ENCODE data around the gene PLA2G2F. TPM values are rescaled to one million over a fixed set of nuclear protein-coding genes. Genes with fewer than 3 reads are reported as not detected.

Gene PLA2G2F, protein sequence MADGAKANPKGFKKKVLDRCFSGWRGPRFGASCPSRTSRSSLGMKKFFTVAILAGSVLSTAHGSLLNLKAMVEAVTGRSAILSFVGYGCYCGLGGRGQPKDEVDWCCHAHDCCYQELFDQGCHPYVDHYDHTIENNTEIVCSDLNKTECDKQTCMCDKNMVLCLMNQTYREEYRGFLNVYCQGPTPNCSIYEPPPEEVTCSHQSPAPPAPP
- total RNA-seq: not detected

DNA sequence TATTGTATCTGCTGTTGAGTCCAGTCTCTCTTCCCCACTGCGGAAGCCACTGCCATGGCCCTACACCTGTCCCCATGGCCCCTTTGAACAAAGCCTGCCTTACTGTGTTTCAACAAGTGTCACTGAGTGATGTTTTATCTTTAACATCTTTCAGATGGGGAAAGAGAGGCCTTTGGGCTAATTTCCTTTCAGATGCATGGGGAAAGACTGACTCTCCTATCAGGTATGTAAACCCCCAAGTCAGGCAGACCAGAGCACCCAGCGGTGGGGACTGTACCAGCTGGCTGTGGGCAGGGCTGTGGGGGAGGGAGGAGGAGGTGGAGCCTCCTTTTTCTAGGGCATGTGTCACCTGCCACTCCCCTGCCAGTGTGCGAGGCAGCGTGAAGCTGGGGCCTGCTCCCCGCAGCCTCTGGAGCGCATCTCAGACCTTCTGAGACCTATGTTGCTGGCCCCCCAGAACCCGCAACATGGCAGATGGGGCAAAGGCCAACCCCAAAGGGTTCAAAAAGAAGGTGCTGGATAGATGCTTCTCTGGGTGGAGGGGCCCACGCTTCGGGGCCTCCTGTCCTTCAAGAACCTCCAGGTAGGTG lies at the start of gene PLA2G2F:
TSS of gene PLA2G2F (plus strand) at position 363 of the 590 bp plus-strand sequence. CDS start at position 468, 105 bp downstream.
- H3K9me3 ChIP-seq (ENCODE audit: low read depth, low read length): no peaks in the 10 kb centered on the region
- no peak within 1 kb of the TSS for H3K4me3 ChIP-seq (ENCODE audit: low read length)
- no peaks in the 10 kb centered on the region for H3K4me1 ChIP-seq (ENCODE audit: insufficient read depth, low read length)
- no peaks in the 10 kb centered on the region for H3K27me3 ChIP-seq (ENCODE audit: insufficient read depth, low read length)

DNA sequence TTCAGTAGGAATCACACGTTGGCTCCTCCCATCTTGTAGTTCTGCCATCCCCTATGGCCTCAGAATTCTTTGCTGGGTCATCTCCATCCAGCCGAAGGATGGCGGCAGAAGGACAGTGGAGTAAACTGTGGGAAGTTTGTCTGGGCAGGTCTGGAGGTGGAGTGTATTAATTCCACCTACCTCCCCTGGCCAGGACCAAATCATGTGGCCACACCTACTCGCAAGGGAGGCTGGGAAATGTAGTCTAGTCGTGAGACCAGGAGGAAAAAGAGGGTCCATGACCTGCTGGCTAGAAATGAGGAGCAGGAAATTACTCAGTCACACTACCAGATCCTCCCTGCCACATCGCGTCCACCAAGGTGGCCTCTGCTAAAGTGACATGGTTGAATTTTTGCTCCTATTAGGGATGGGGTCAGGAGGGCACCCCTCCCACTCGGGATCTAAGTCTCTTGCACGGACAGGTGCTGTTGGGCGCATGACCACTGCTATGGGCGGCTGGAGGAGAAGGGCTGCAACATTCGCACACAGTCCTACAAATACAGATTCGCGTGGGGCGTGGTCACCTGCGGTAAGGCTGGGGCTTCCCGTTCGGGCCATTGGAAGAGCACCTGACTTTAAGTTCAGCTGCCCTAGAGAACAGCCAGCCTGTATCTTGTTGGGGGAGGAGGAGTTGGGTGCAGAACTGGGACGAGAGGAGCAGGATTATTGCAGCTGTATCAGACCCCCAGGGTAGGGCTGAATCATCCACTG lies 49.6 kb upstream of the PLA2G2F start:
- no peaks in the 10 kb centered on the region for H3K27me3 ChIP-seq (ENCODE audit: insufficient read depth, low read length)
- H3K4me3 ChIP-seq (ENCODE audit: low read length): no peak overlapping the region
- H3K9me3 ChIP-seq (ENCODE audit: low read depth, low read length): no peaks in the 10 kb centered on the region
- no peaks in the 10 kb centered on the region for H3K4me1 ChIP-seq (ENCODE audit: insufficient read depth, low read length)

DNA sequence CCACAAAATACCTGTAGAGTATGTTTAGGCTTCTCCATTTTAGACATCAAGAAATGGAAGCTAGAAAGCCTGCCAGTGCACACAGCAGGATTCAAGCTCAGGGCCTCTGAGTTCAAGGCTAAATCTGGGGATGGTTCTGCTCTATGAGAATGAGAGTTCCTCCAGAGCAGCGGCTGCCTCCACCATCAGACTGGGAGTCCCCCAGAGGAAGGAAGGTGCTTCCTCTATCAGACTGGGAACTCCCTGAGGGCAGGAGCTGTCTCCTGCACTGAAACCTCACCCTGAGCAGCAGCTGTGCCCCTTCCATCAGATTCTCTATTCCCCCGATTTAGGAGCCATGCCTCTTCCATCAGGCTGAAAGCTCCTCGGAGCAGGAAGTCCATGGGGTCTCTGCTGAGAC lies 49.0 kb upstream of the PLA2G2F start:
- no peaks in the 10 kb centered on the region for H3K9me3 ChIP-seq (ENCODE audit: low read depth, low read length)

DNA sequence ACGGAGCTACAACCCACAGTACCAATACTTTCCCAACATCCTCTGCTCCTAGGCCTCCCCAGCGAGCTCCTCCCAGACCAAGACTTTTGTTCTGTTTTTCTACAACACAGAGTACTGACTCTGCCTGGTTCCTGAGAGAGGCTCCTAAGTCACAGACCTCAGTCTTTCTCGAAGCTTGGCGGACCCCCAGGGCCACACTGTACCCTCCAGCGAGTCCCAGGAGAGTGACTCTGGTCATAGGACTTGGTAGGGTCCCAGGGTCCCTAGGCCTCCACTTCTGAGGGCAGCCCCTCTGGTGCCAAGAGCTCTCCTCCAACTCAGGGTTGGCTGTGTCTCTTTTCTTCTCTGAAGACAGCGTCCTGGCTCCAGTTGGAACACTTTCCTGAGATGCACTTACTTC lies 48.5 kb upstream of the PLA2G2F start:
- Histone ChIP-seq H3K9me3 (ENCODE audit: low read depth, low read length) (no peaks in the 10 kb centered on the region), H3K4me1 (ENCODE audit: insufficient read depth, low read length) (no peaks in the 10 kb centered on the region), H3K4me3 (ENCODE audit: low read length) (no peak overlapping the region), H3K27me3 (ENCODE audit: insufficient read depth, low read length) (no peaks in the 10 kb centered on the region)

More for the DNA sequence above, 49.0 kb upstream of the PLA2G2F start:
- Histone ChIP-seq H3K4me3 (ENCODE audit: low read length) (no peak overlapping the region), H3K4me1 (ENCODE audit: insufficient read depth, low read length) (no peaks in the 10 kb centered on the region), H3K27me3 (ENCODE audit: insufficient read depth, low read length) (no peaks in the 10 kb centered on the region)

DNA sequence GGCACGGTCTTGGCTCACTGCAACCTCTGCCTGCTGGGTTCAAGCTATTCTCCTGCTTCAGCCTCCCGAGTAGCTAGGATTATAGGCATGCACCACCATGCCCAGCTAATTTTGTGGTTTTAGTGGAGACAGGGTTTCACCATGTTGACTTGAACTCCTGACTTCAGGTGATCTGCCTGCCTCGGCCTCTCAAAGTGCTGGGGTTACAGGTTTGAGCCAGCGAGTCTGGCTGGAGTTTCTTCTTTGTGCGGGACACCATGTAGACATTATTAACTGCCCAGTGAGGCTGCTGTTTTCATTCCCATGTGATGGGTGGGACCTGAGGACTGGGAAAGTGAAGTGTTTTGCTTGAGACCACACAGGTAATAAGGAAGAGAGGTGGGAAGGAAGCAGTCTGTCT lies 45.8 kb upstream of the PLA2G2F start:
- no peaks in the 10 kb centered on the region for H3K9me3 ChIP-seq (ENCODE audit: low read depth, low read length)
- H3K4me1 ChIP-seq (ENCODE audit: insufficient read depth, low read length): no peaks in the 10 kb centered on the region
- H3K27me3 ChIP-seq (ENCODE audit: insufficient read depth, low read length): no peaks in the 10 kb centered on the region
- no peak overlapping the region for H3K4me3 ChIP-seq (ENCODE audit: low read length)

DNA sequence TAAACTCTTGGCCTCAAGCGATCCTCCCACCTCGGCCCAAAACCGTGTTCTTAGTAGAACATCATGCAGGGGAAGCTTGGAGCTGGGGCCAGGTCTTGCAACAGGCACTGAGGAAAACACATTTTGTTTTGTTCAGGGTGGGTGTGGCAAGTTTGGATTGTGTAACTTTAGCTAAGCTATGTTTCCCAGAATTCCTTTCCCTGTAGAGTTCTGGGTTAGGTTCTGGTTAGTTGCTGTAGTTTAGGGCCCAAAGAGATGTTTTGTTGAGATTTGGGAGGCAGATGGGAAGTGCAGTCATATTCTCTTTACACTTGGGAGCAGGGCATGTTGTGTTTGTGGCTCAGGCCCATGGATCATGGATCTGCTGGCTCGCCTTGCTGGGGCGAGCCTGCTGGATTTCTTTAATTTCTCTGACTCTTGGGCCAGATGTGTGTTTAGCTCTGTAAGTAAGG lies 45.2 kb upstream of the PLA2G2F start:
- Histone ChIP-seq H3K27me3 (ENCODE audit: insufficient read depth, low read length) (no peaks in the 10 kb centered on the region), H3K9me3 (ENCODE audit: low read depth, low read length) (no peaks in the 10 kb centered on the region), H3K4me1 (ENCODE audit: insufficient read depth, low read length) (no peaks in the 10 kb centered on the region), H3K4me3 (ENCODE audit: low read length) (no peak overlapping the region)

DNA sequence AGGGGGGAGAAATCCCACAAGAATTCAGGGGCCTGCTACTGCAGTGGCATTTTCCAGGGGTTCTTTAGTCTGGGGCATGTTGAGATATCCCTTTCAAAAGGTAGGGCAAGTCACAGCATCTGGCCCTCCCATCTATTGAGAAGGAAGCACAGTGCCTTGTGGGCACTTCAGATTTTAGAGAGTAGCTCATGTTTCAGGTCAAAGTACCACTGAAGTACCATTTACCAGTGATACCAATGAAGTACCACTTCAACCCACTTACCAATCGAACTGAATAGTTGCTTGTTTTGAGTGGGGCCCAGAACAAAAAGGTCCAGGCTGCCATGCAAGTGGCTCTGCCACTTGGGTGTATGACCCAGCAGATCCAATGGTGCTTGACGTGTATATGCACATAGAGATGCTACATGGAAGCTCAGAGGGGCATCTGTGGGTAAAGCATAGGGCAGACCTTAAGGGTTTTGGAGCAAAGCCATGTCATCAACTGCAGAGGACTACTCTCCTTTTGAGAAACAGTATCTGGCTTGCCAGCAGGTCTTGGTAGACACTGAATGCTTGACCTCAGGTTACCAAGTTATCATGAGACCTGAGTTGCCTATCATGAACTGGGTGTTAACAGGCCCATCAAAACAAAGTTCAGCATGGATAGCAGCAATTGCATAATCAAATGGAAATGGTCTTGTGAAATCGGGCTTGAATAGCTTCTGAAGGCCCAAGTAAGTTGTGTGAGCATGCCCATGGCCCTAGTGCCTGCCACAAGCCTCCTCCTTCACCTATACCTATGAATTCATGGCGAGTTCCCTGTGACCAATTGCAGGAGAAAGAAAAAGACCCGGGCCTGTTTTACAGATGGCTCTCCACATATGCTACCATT lies 43.3 kb upstream of the PLA2G2F start:
- Histone ChIP-seq H3K27me3 (ENCODE audit: insufficient read depth, low read length) (no peaks in the 10 kb centered on the region), H3K4me3 (ENCODE audit: low read length) (no peak overlapping the region), H3K9me3 (ENCODE audit: low read depth, low read length) (no peaks in the 10 kb centered on the region), H3K4me1 (ENCODE audit: insufficient read depth, low read length) (no peaks in the 10 kb centered on the region)

DNA sequence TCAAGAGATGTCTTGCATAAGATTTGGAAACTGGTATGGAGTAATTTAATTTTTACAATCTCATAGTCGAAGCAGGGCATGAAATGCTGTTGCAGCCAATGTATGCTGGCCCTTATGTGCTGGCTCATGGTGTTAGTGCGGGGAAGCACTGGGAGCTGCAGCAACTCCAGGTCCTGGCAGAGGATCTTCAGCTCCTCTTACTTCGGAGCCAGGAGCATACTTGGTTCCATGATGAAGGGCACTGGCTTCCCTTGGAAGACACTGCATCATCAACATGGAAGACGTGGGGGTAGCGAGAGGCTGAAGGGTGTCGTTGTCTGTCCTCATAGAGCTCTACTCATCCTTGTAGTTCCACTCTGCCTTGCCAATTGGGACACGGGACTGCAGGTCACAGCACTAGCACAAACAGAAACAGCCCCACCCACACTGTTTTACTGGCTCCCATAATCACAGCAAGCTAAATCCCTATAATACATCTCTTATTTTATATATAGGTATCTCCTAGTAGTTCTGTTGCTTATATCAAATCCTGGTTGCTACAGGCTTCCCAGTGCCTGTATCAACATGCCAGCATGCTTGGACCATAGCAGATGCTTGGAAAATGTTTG lies 42.2 kb upstream of the PLA2G2F start:
- Histone ChIP-seq H3K27me3 (ENCODE audit: insufficient read depth, low read length) (no peaks in the 10 kb centered on the region), H3K9me3 (ENCODE audit: low read depth, low read length) (no peaks in the 10 kb centered on the region), H3K4me1 (ENCODE audit: insufficient read depth, low read length) (no peaks in the 10 kb centered on the region), H3K4me3 (ENCODE audit: low read length) (no peak overlapping the region)

DNA sequence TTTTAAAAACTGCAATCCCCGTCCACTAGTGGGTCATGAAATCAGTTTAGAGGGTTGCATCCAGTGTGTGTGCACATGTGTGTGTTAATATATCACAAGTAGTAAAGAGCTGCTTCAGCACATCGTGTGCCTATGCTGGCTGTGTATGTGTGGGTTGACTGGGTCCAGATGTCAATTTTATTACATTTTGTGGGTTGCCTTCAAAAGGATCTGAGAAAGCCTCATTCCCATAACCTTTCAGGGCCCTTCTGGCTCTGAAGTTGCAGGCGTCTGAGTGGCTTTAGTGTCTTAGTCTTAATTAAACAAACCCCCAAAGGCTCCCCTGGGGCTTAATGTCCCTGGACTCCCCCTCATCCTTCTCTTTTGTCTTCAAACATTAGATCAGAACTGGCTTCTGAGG lies 39.6 kb upstream of the PLA2G2F start:
- H3K4me3 ChIP-seq (ENCODE audit: low read length): no peak overlapping the region
- H3K4me1 ChIP-seq (ENCODE audit: insufficient read depth, low read length): no peaks in the 10 kb centered on the region
- H3K27me3 ChIP-seq (ENCODE audit: insufficient read depth, low read length): no peaks in the 10 kb centered on the region
- no peaks in the 10 kb centered on the region for H3K9me3 ChIP-seq (ENCODE audit: low read depth, low read length)

DNA sequence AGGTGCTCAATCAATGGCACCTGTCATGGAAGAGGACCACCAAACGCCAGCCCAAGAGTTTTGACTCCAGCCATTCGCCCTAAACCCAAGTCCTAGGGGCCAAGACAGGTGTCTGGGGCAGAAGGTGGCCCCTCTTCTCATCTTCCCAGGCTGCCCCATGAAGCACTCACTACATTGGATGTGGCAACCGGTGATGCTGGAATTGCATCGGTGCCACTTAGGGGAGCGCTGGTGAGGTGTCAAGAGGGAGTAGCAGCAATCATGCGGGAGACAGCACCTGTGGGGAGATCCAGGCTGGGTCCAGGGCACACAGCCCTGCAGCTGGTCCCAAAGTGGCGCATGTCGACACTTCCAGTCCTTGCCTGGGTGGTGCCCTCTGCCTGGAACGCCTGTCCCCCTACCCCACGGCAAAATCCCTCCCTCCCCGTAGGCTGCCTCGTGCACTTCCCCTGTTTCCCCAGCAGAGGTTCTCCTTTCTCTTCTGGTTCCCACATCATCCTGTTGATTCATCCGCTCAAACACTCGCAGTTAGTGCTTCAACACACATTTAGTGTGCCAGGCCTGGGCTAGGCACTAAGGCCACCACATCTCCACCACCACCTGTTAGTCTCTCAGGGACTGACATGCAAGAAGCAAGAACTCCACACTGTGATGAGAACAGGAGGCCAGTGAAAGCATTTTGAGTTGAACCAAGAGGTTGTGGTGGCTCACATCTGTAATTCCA lies 38.3 kb upstream of the PLA2G2F start:
- Histone ChIP-seq H3K27me3 (ENCODE audit: insufficient read depth, low read length) (no peaks in the 10 kb centered on the region), H3K4me3 (ENCODE audit: low read length) (no peak overlapping the region), H3K4me1 (ENCODE audit: insufficient read depth, low read length) (no peaks in the 10 kb centered on the region), H3K9me3 (ENCODE audit: low read depth, low read length) (no peaks in the 10 kb centered on the region)

DNA sequence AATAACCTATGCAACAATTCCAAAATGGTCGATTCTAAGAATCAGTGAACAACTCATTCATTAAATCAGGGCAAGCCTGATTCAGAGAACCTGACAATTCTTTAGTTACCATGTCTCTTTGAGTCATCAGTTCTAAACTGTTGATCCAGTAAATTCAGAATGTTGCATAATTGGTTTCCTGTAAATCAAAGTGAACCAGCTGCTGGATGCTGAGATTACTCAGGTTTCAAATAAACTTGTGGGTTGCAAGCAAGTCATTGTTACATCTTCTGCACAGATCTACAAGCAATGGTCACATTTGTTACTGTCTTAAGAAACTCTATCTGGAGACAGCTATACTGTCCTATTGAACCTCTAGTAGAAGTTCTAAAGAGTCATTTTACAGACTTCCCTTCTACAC lies 36.2 kb upstream of the PLA2G2F start:
- Histone ChIP-seq H3K9me3 (ENCODE audit: low read depth, low read length) (no peaks in the 10 kb centered on the region), H3K4me1 (ENCODE audit: insufficient read depth, low read length) (no peaks in the 10 kb centered on the region), H3K27me3 (ENCODE audit: insufficient read depth, low read length) (no peaks in the 10 kb centered on the region), H3K4me3 (ENCODE audit: low read length) (no peak overlapping the region)

DNA sequence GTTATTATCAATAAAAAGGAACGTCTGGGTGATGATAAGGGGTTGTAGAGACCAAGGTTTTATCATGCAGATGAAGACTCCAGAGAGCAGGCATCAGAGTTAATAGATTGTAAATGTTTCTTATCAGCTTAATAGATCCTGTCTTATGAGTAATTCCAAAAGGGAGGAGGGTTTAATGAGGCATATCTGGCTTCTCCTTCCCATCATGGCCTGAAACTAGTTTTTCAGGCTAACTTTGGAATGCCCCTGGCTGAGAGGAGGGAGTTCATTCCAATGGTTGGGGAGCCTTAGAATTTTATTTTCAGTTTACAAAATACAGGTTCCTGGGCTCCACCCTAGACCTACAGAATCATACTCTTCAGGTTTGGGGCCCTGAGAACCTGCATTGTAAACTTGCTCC lies 33.3 kb upstream of the PLA2G2F start:
- H3K27me3 ChIP-seq (ENCODE audit: insufficient read depth, low read length): no peaks in the 10 kb centered on the region
- H3K4me1 ChIP-seq (ENCODE audit: insufficient read depth, low read length): no peaks in the 10 kb centered on the region
- H3K4me3 ChIP-seq (ENCODE audit: low read length): no peak overlapping the region
- H3K9me3 ChIP-seq (ENCODE audit: low read depth, low read length): no peaks in the 10 kb centered on the region

DNA sequence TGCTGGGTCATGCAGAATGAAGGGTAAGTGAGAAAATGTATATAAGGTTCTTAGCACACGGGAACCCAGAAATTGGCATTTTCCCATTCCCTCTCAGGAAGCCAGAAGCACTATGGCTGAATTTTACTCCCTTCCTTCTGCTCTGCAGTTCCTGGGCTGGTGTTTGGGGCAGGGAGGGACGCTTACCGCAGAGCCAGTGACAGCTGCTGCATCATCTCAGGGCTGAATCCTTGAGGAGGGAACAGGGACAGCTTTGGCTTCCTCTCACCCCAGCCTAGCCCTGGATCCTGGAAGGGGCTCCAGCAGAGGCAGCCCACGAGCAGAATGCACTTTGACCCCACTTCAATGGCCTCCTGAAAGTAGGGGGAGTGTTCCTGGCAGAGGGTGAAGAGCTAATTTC lies 31.8 kb upstream of the PLA2G2F start:
- H3K9me3 ChIP-seq (ENCODE audit: low read depth, low read length): no peaks in the 10 kb centered on the region
- H3K4me3 ChIP-seq (ENCODE audit: low read length): no peak overlapping the region
- no peaks in the 10 kb centered on the region for H3K27me3 ChIP-seq (ENCODE audit: insufficient read depth, low read length)
- H3K4me1 ChIP-seq (ENCODE audit: insufficient read depth, low read length): no peaks in the 10 kb centered on the region

DNA sequence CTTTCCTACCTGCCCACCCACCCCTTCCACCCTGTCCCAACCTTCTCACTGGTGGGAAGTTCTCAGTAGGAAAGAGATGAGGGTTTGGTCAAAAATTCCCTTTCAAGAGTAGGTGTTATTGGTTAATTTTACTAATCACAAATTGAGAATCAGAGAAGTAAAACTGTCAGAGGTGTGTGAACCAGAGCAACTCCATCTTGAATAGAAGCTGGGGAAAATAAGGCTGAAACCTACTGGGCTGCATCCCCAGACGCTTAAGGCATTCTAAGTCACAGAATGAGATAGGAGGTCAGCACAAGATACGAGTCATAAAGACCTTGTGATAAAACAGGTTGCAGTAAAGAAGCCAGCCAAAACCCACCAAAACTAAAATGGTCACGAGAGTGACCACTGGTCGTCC lies 31.3 kb upstream of the PLA2G2F start:
- no peaks in the 10 kb centered on the region for H3K27me3 ChIP-seq (ENCODE audit: insufficient read depth, low read length)
- no peaks in the 10 kb centered on the region for H3K9me3 ChIP-seq (ENCODE audit: low read depth, low read length)
- H3K4me1 ChIP-seq (ENCODE audit: insufficient read depth, low read length): no peaks in the 10 kb centered on the region
- no peak overlapping the region for H3K4me3 ChIP-seq (ENCODE audit: low read length)
